ENCODE measurements around the gene APOBEC4.
"Not testable (repeated sequence)": the region's sequence is repeated elsewhere in the genome, so short reads cannot be mapped to it uniquely, and the experiment has no call there.

The APOBEC4 gene

DNA sequence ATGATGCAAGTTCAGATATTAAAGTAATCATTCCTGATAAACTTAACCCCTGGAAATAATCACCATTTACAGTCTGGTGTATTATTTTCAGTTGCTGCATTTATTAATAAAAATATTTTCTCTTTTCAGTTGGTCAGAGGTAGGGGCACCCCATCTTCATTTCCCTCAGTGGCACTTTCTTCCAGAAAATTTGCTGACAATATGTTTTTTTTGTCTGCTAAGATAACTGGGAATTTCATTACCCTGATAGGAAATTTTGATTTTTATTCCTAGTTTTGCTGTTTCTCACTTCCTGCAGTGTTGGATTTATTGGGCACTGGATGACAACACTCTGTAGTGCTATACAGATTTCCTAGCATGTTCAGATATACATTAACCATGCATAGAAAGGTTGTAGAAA, 33.1 kb upstream of the APOBEC4 start:
- no peaks in the 10 kb centered on the region for H3K4me1 ChIP-seq
- in situ Hi-C loops (cut with MboI; ENCODE audit: low sequenced_read_pairs) = no loop called here
- H3K36me3 ChIP-seq (replicated peaks) = no peaks in the 10 kb centered on the region
- H3K27me3 ChIP-seq (ENCODE audit: low read depth) = no peaks in the 10 kb centered on the region; the same call in 1 of the 2 replicates
- no peak for DNase-seq (ENCODE audit: low spot score in 2 of 2)
- no peak overlapping the region for H3K4me3 ChIP-seq
- no peaks in the 10 kb centered on the region for H3K9me3 ChIP-seq

DNA sequence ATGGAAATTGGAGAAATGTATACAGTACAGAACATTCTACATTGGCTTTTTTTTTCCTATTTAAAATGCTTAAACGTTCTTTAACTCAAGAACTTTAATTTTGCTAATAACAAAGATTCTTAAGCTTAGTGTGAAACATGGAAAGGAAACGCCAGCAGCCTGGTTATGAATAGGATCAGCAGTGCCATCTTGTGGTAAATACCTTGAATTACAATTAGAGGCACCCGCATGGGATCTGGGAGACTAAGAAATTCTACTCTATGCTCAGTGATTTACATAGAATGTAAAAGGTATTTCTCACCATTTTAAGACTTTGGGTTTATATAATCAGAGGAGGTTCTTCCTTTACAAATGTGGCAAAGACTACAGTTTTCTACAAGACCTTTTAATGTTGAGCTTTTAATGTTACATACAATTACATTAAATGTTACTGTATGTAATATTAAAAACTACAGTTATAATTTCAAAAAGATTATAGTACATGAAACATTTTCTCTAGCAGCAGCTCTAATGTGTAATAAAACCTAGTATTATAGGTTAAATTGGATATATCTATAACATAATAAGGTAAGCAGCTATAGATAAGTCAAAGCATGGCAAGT, 32.1 kb upstream of the APOBEC4 start:
- H3K4me3 ChIP-seq = no peak overlapping the region
- no peaks in the 10 kb centered on the region; the same call in 1 of the 2 replicates for H3K27me3 ChIP-seq (ENCODE audit: low read depth)
- DNase-seq (ENCODE audit: low spot score in 2 of 2) = peak; percentile 38 to 48
- H3K9me3 ChIP-seq = no peaks in the 10 kb centered on the region
- H3K4me1 ChIP-seq = no peaks in the 10 kb centered on the region
- in situ Hi-C loops (cut with MboI; ENCODE audit: low sequenced_read_pairs) = no loop called here
- no peaks in the 10 kb centered on the region for H3K36me3 ChIP-seq (replicated peaks)

DNA sequence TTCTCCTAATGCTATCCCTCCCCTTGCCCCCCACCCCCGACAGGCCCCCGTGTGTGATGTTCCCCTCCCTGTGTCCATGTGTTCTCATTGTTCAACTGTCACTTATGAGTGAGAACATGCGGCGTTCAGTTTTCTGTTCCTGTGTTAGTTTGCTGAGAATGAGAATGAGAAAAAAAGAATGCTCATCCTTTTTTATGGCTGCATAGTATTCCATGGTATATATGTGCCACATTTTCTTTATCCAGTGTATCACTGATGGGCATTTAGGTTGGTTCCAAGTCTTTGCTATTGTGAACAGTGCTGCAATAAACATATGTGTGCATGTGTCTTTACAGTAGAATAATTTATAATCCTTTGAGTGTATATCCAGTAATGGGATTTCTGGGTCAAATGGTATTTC, 26.2 kb upstream of the APOBEC4 start:
- H3K9me3 ChIP-seq; H3K4me1 ChIP-seq; H3K36me3 ChIP-seq (replicated peaks); in situ Hi-C loops (cut with MboI; ENCODE audit: low sequenced_read_pairs); H3K27me3 ChIP-seq (ENCODE audit: low read depth); H3K4me3 ChIP-seq; DNase-seq (ENCODE audit: low spot score in 2 of 2): not testable (repeated sequence)

DNA sequence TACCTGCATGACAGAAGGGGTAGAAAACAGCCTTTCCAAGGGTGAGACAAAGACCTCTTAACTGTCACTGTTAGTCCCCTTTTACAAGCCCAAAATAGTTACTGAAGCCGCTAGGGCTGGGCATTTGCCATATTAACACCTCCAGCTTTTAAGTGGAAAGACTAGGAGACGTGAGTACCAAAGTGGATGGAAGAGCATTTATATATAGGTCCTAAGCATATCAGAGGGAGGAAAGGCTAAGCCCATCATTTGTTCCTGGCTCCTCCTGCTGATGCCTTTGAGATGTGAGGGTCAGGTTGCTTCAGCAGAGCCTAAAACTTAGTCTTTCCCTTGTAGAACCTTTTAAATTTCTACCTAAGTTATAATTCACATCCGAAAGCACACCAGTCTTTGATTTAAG, 25.7 kb upstream of the APOBEC4 start:
- in situ Hi-C loops (cut with MboI; ENCODE audit: low sequenced_read_pairs) = no loop called here
- no peak for DNase-seq (ENCODE audit: low spot score in 2 of 2)
- Histone ChIP-seq H3K9me3 (no peaks in the 10 kb centered on the region), H3K4me3 (no peak overlapping the region), H3K36me3 (replicated peaks) (no peaks in the 10 kb centered on the region), H3K27me3 (ENCODE audit: low read depth) (peaks cover 12% of the 10 kb centered on the region), H3K4me1 (no peaks in the 10 kb centered on the region)

DNA sequence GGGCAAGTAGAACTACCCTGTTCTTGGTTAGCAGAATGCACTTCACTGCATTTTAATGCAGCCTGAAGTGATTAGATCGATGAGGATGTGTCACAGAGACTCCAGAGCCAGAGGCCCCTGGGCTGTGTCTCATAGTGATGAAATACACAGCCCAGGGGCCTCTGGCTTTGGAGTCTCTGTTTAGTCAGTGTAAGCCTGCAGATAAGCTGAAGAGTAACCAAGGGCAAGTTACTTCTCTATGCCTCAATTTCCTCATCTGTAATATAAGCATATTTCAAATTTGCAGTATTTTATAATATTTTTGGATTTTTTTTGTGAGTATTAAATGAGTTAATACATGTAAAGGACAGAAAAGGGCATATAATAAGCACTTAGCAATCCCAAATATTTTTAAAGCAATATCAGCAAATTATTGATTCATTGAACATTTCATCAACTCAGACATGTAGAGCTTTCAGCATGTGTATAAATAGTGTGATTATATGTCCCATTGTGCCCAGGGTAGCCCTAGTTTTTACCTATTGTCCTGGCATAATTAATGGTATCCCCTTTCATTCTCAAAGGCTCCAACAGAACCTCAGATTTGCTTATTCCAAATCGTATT, 23.6 kb upstream of the APOBEC4 start:
- in situ Hi-C loops (cut with MboI; ENCODE audit: low sequenced_read_pairs) = no loop called here
- Histone ChIP-seq H3K36me3 (replicated peaks) (no peaks in the 10 kb centered on the region), H3K4me1 (no peaks in the 10 kb centered on the region), H3K27me3 (ENCODE audit: low read depth) (peaks cover 16% of the 10 kb centered on the region), H3K9me3 (no peaks in the 10 kb centered on the region), H3K4me3 (no peak overlapping the region)
- no peak for DNase-seq (ENCODE audit: low spot score in 2 of 2)

DNA sequence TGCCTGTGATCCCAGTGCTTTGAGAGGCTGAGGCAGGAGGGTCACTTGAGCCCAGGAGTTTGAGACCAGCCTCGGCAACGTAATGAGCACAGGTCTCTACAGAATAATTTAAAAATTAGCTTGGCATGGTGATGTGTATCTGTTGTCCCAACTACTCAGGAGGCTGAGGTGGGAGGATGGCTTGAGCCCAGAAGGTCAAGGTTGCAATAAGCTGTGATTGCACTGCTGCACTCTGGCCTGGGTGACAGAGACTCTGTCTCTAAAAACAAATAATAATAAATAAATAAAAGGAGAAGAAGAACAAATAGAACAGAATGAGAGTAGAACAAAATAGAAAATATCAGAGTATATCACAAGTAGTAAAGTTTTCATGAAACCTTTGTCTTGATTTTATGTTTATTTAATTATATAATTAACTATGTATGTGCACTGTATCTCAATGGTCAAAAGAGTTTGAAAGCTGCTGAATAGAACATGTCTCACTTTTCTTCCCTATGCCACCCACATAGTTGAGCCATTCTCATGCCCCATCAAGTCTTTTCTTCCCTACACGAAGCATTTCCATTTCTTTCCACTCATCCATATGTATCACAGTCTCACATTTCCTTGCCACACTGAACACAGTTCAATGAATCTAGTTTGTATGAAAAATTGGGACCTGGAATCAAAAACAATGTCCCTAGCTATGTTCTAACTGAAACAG, 22.9 kb upstream of the APOBEC4 start:
- H3K4me3 ChIP-seq = no peak overlapping the region
- peaks cover 6% of the 10 kb centered on the region for H3K9me3 ChIP-seq
- H3K4me1 ChIP-seq = no peaks in the 10 kb centered on the region
- DNase-seq (ENCODE audit: low spot score in 2 of 2) = no peak
- in situ Hi-C loops (cut with MboI; ENCODE audit: low sequenced_read_pairs) = no loop called here
- no peaks in the 10 kb centered on the region for H3K36me3 ChIP-seq (replicated peaks)
- peaks cover 16% of the 10 kb centered on the region for H3K27me3 ChIP-seq (ENCODE audit: low read depth)

DNA sequence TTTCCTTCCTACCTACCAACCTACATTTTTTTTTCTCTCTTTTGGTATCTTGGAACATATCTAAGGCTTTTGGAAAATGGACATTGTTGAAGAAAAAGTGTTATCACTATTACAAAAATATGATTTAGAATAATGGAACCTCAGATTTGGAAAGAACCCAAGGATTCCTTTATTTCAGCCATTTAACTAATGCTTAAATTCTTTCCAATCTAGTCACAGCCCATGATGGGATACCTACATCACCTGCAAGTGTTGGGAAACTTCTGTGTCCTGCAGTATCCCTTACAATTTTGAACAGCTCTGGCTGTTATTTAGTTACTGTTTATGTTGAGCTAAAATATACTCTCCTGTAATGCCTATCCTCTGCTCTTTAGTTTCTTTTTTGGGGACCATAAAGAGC, 22.3 kb upstream of the APOBEC4 start:
- Histone ChIP-seq H3K4me3 (no peak overlapping the region), H3K27me3 (ENCODE audit: low read depth) (peaks cover 16% of the 10 kb centered on the region)
- in situ Hi-C loops (cut with MboI; ENCODE audit: low sequenced_read_pairs) = no loop called here

DNA sequence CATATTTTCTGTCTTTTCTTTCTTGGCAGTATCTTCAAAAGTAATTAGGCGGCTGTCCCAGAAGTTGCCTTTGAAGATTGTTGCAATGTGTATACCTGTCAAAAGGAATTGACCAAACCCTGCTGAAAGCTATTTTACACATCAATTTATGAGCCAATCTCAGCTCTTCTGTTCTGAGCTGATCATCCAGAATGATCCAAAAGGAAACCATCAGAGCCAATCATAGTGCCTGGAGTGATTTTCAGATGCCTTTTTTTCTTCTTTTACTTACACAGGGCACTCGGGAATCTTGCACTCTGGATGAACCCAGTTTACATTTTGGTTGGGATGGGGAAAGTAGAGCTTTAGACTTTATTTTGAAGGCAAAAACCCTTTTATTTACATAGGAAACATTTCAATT, 21.8 kb upstream of the APOBEC4 start:
- H3K9me3 ChIP-seq = peaks cover 8% of the 10 kb centered on the region
- no peaks in the 10 kb centered on the region for H3K36me3 ChIP-seq (replicated peaks)
- H3K4me3 ChIP-seq = no peak overlapping the region
- DNase-seq (ENCODE audit: low spot score in 2 of 2) = no peak
- in situ Hi-C loops (cut with MboI; ENCODE audit: low sequenced_read_pairs) = no loop called here
- peaks cover 16% of the 10 kb centered on the region for H3K27me3 ChIP-seq (ENCODE audit: low read depth)
- no peaks in the 10 kb centered on the region for H3K4me1 ChIP-seq

More for the DNA sequence above, 22.3 kb upstream of the APOBEC4 start:
- Histone ChIP-seq H3K4me1 (no peaks in the 10 kb centered on the region), H3K36me3 (replicated peaks) (no peaks in the 10 kb centered on the region), H3K9me3 (peaks cover 8% of the 10 kb centered on the region)
- DNase-seq (ENCODE audit: low spot score in 2 of 2) = no peak

DNA sequence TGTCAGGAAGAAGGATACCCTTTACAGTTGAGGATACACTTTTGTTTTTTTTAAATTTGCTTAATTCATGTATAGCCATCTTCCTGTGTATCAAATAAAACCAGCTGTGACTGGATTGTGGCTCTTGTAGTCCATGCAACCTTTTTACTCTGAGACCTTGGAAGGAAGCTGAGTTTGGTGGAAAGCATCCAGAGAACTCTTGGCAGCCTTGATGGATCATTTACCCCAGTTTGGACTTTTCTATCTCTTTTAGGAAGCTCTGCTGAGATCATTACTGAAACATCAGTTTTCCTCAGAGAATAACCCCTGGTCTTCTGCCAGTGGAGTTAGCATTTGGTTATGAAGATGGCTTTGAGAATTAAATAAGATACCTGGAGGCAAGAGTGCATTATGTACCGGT, 21.2 kb upstream of the APOBEC4 start:
- in situ Hi-C loops (cut with MboI; ENCODE audit: low sequenced_read_pairs) = no loop called here
- Histone ChIP-seq H3K4me1 (no peaks in the 10 kb centered on the region), H3K36me3 (replicated peaks) (no peaks in the 10 kb centered on the region), H3K27me3 (ENCODE audit: low read depth) (peaks cover 16% of the 10 kb centered on the region), H3K9me3 (peaks cover 8% of the 10 kb centered on the region), H3K4me3 (no peak overlapping the region)
- no peak for DNase-seq (ENCODE audit: low spot score in 2 of 2)

DNA sequence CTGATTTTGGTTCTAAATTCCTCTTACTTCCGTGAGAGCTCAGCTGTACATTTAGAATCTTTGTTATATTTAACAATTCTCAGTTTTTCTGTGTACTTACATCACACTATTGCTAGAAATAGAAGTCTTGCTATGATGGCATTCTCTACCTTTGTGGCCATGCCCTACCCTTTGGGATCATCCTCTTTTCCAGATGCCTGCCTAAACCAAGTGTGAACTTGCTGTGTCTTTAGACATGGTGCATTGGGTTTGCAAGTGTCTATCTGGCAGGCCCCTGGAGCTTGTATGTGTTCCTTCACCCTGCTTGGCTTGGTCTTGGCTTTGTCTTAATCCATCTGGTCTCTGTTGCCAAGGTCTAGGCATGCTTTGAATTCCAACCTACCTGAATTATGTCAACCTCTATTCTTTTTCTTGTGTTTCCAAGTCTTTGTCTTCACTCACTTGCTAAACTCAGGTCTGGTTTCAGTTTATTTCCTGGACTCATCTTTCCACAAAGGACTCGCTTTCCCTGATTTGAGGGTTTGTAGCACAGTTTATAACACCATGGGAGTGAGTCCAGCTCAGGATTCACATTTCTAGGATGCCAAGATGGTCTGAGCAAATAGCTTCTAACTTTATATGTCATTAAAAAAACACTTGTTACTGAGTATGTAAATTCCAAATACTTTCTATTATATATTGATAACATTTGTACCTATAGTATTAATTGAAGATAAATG, 20.6 kb upstream of the APOBEC4 start:
- in situ Hi-C loops (cut with MboI; ENCODE audit: low sequenced_read_pairs) = no loop called here
- Histone ChIP-seq H3K4me1 (no peaks in the 10 kb centered on the region), H3K36me3 (replicated peaks) (no peaks in the 10 kb centered on the region; the same call in 1 of the 2 replicates), H3K27me3 (ENCODE audit: low read depth) (peaks cover 16% of the 10 kb centered on the region), H3K4me3 (no peak overlapping the region), H3K9me3 (peaks cover 8% of the 10 kb centered on the region)
- DNase-seq (ENCODE audit: low spot score in 2 of 2) = no peak

DNA sequence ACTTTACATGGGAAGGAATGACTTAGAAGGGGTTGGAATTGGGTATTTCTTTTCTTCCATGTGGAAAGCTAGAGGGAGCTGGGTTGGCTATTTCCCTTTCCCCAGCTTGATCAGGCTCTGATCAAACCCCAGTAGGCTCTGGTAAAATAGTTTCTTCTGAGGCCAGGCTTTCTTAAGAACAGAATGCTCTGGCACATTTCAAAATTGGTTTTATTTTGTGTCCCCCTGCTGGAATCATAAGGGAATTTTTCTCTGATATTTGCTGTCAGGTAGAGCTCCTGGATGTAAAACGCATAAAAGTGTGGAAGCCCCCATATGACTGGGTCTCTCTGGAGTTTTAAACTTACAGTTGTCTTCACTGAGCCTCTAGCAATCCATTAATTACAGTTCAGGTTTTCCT, 17.1 kb upstream of the APOBEC4 start:
- Histone ChIP-seq H3K9me3 (peaks cover 8% of the 10 kb centered on the region), H3K27me3 (ENCODE audit: low read depth) (peaks cover 12% of the 10 kb centered on the region; the same call in 1 of the 2 replicates), H3K4me1 (no peaks in the 10 kb centered on the region), H3K4me3 (no peak overlapping the region), H3K36me3 (replicated peaks) (no peaks in the 10 kb centered on the region; the same call in 1 of the 2 replicates)
- in situ Hi-C loops (cut with MboI; ENCODE audit: low sequenced_read_pairs) = no loop called here
- DNase-seq (ENCODE audit: low spot score in 2 of 2) = no peak

DNA sequence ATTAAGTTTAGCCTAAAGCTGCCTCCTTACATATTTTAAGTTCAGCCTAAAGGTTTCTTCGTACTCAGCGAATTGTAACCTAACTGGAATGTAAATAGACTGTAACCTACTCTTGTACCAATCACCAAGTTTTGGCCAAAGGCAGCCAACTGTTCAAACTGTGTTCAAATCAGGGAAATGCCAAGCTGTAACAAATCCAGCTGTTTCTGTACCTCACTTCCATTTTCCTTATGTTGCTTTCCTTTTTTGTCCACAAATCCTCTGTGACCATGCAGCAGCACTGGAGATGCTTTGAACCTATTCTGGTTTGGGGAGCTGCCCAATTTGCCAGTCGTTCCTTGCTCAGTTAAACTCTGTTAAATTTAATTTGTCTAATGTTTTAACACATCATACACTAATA, 3.2 kb upstream of the APOBEC4 start:
- H3K9me3 ChIP-seq = no peaks in the 10 kb centered on the region
- no peak for DNase-seq (ENCODE audit: low spot score in 2 of 2)
- no peaks in the 10 kb centered on the region for H3K27me3 ChIP-seq (ENCODE audit: low read depth)
- no peaks in the 10 kb centered on the region for H3K36me3 ChIP-seq (replicated peaks)
- in situ Hi-C loops (cut with MboI; ENCODE audit: low sequenced_read_pairs) = no loop called here
- no peak overlapping the region for H3K4me3 ChIP-seq
- H3K4me1 ChIP-seq = peaks cover 4% of the 10 kb centered on the region

DNA sequence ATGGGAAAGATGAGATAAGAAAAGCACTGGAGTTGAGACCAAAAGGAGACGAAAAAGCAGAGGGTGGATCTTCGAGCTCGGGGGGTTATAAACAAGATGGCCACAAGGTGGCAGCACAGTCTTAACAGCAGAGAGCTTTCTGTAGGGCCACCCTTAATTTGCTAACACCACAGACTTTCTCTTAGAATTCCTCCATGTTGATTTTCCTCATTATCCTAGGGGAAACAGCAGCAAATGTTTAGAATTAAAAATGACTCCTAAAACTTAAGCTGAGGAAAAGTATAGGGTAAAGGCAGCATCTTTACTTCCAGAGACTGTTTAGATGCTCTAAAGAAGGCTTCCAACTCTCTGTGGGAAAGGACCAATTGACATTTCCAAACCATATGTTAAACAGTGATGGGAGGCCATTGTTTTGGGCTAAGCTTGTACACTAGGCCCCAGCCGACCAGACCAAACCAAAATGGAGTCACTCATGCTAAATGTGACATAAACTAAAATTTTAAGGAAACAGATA, 2.5 kb upstream of the APOBEC4 start:
- no peaks in the 10 kb centered on the region for H3K27me3 ChIP-seq (ENCODE audit: low read depth)
- peak; percentile 83 to 89 for DNase-seq (ENCODE audit: low spot score in 2 of 2)
- no peaks in the 10 kb centered on the region for H3K9me3 ChIP-seq
- no peak overlapping the region for H3K4me3 ChIP-seq
- in situ Hi-C loops (cut with MboI; ENCODE audit: low sequenced_read_pairs) = no loop called here
- peaks cover 4% of the 10 kb centered on the region for H3K4me1 ChIP-seq
- H3K36me3 ChIP-seq (replicated peaks) = no peaks in the 10 kb centered on the region

DNA sequence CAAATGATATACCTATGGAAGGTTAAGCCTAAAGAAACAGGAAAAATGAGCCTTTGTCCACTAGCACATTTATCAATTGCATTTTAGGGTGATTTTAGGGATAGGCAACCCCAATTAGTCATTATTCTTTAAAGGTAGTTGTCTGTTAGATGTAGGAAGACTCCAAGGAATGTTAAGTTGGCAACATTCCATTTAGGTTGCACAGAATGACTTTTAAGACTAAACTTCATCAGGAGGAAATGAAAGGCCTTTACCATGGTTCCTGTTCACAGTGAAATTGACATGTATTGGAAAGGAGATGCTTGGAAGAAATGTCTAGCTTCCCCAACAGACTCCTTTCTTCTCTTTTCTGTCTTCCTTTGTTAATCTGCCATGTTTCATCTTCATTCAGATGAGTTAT, 1.6 kb upstream of the APOBEC4 start:
- Histone ChIP-seq H3K4me3 (no peak overlapping the region), H3K36me3 (replicated peaks) (no peaks in the 10 kb centered on the region), H3K27me3 (ENCODE audit: low read depth) (no peaks in the 10 kb centered on the region), H3K9me3 (no peaks in the 10 kb centered on the region), H3K4me1 (peaks cover 4% of the 10 kb centered on the region)
- DNase-seq (ENCODE audit: low spot score in 2 of 2) = no peak
- in situ Hi-C loops (cut with MboI; ENCODE audit: low sequenced_read_pairs) = no loop called here

Data from HAP-1 (cell line).